Muscle of leg (tissue), 11 donors: Measurements from ENCODE around the gene WWOX. TPM values are rescaled to one million over a fixed set of nuclear protein-coding genes. Genes with fewer than 3 reads are reported as not detected.
A peak's percentile ranks its signal among the peaks of the same experiment; 100 is the strongest.

Source experiments
- DNase-seq: peaks from one replicate; pipeline ENCODE4 v3.0.0; 2013
- H3K27ac ChIP-seq: one replicate; pipeline ENCODE4 v1.5.1; 2013; ENCODE audit warnings: mild to moderate bottlenecking, low read length, control low read depth
- H3K27me3 ChIP-seq: one replicate; pipeline ENCODE4 v1.6.1; 2013; ENCODE audit warnings: low read length; ENCODE audit not compliant: control insufficient read depth, insufficient read depth
- H3K36me3 ChIP-seq: one replicate; pipeline ENCODE4 v1.6.1; 2013; ENCODE audit warnings: low read length; ENCODE audit not compliant: control insufficient read depth, insufficient read depth
- H3K4me1 ChIP-seq: one replicate; pipeline ENCODE4 v1.6.1; 2013; ENCODE audit warnings: low read length; ENCODE audit not compliant: control insufficient read depth, insufficient read depth
- H3K4me3 ChIP-seq: one replicate; pipeline ENCODE4 v1.5.1; 2013; ENCODE audit warnings: low read length, control low read depth
- H3K9me3 ChIP-seq: replicated peaks from 2 replicates; pipeline ENCODE4 v1.6.1; 2013; ENCODE audit warnings: low read depth, low read length; ENCODE audit not compliant: control insufficient read depth
- WGBS: methylation state at CpG from one replicate; pipeline ENCODE4 v1.1.5; 2013; ENCODE audit warnings: missing lambda C conversion rate; ENCODE audit not compliant: insufficient coverage; 5-methylcytosine and 5-hydroxymethylcytosine counted together
- polyA plus RNA-seq, 8 donors: library from polyadenylated mRNA; unstranded; fragments of 120-200 nt; gene quantifications; one replicate each; pipeline versions ENCODE4 v1.2.1 to v1.2.3, GENCODE V29; 2013; ENCODE audit warnings: inconsistent platforms in 1 of 8, low replicate concordance in 1 of 8; ENCODE audit not compliant: insufficient read length in 8 of 8, insufficient read depth in 1 of 8
- total RNA-seq: library from RNA; stranded (reverse); fragments of 120-200 nt; gene quantifications from one replicate; pipeline ENCODE4 v1.2.4, GENCODE V29; 2013

WWOX gene
- total and polyA plus RNA-seq, 9 donors, result 8.1 to 15.8 (median 12.2) TPM

DNA sequence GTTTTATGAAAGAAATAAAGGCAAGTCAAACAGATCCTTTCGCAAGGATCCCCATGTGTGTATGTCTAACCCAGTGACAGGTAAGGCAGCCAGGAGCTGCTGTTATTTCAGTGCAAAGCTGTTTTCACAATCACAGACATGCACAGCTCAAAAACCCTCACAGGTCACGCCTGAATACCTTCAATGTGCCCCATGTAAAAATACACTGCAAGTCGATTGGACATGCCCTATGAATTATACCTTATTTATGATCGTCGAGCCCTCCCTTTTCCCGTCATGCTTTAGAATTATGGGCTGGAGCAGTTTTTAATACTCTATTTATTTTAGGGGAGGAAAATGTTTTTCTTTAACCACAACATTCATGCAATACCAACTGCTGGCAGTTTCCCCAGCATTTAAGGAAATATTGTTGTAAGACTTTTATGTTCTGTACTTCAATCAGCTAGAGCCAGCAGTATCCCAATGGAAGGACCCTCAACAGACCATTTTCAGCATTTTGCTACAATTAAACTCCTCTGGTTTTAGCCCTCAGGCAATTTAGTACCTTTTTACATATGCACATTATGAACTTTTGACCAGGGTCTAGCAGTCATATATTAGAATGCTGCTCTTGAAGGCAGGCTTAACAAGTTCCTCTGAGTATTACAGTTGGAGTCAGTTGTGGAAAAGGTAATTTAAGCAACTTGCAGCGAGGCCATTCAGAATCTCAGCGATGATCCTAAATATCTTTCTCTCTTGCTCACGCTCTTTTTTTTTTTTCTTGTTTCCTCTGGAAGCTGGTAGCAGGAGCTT is 362.2 kb downstream of the WWOX start:
- peak; percentile 77 for DNase-seq
- WGBS, result 100% methylated on average over 1 of the region's 9 CpGs
- Histone ChIP-seq H3K4me3 (no peak overlapping the region), H3K27me3 (peaks cover 4% of the 10 kb centered on the region), H3K36me3 (no peaks in the 10 kb centered on the region), H3K9me3 (no peaks in the 10 kb centered on the region), H3K27ac (no peak overlapping the region), H3K4me1 (no peaks in the 10 kb centered on the region)

DNA sequence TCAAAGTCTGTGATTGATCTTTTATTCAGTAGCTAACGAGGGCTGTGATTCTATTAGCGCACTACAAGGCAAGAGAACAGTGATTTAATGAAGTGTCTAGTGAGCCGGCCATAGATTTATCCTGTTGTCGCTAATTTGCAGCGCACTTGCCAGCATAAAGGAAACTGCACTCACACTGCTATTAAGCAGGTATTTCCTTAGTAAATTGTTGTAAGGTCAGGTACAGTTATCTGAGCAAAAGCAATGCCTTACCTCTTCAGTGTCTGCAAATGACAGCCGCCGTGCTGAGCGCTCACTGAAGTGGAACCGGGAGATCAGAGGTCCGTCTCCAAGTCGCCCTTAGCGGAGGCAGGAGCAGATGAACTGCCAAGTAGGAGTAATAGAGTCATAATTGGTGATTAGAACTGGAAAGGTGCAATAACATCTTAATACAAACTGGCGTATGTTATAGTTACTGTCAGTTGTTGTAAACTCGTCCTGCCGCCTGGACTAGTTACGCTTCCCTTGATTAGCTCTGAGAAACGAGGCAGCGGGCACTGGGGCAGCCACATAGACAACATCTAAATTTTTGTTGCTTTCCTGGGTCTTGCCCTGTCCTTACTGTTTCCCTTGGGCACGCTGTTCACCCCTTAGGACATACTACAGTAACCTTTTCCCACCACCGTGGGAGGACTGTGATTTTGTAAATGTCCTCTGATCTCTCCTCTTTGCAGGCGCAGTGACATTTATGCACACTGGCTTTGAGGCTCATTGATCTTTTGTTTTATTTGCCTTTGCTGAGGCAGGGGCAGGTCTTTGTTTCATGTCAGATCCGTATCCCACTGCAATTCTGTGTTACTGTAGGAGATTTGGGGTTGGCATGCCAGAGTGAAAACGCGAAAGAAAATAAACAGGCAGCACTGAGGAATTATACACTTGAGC is 363.1 kb downstream of the WWOX start:
- WGBS, result 62% methylated on average over 17 of the region's 24 CpGs
- no peaks in the 10 kb centered on the region for H3K4me1 ChIP-seq
- H3K27me3 ChIP-seq, result peaks cover 4% of the 10 kb centered on the region
- H3K27ac ChIP-seq, result no peak overlapping the region
- no peaks in the 10 kb centered on the region for H3K9me3 ChIP-seq
- no peak overlapping the region for H3K4me3 ChIP-seq
- H3K36me3 ChIP-seq, result no peaks in the 10 kb centered on the region
- no peak for DNase-seq

DNA sequence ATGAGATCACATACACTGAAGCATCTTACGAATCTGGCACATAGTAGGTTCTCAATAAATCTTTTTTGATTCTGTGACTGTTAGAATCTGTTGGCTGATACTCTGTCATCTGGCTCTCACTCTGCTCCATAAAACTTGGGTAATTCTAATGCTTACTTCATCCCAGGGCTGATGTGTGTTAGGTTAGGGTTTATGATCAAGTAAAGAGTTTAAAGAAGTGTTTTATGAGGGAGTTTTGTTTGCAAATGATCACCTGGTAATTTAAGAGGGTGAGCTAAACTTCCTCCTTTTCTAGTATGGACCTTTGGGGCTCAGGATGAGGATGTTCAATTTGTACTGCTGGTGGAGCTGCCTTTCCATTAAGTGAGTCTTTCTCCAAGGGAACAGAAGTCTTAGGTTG is 364.1 kb downstream of the WWOX start:
- Histone ChIP-seq H3K36me3 (no peaks in the 10 kb centered on the region), H3K4me3 (no peak overlapping the region), H3K27me3 (peaks cover 4% of the 10 kb centered on the region), H3K4me1 (no peaks in the 10 kb centered on the region), H3K27ac (no peak overlapping the region), H3K9me3 (no peaks in the 10 kb centered on the region)
- no CpG with 5 or more reads among the region's 1 CpG for WGBS
- DNase-seq, result no peak

DNA sequence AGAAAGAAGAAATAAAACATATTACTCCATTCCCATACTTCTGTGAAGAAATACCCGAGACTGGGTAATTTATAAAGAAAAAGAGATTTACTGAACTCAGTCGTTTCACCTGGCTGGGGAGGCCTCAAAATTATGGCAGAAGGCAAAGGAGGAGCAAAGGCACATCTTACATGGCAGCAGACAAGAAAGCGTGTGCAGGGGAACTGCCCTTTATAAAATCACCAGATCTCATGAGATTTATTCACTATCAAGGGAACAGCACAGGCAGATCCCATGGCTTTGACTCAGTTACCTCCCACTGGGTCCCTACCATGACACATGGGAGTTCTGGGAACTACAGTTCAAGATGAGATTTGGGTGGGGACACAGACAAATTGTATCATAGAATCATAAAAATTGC is 365.4 kb downstream of the WWOX start:
- Histone ChIP-seq H3K4me1 (no peaks in the 10 kb centered on the region), H3K36me3 (no peaks in the 10 kb centered on the region), H3K27ac (no peak overlapping the region), H3K9me3 (no peaks in the 10 kb centered on the region), H3K4me3 (no peak overlapping the region), H3K27me3 (peaks cover 4% of the 10 kb centered on the region)
- WGBS, result no CpG with 5 or more reads among the region's 3 CpGs
- DNase-seq, result no peak

DNA sequence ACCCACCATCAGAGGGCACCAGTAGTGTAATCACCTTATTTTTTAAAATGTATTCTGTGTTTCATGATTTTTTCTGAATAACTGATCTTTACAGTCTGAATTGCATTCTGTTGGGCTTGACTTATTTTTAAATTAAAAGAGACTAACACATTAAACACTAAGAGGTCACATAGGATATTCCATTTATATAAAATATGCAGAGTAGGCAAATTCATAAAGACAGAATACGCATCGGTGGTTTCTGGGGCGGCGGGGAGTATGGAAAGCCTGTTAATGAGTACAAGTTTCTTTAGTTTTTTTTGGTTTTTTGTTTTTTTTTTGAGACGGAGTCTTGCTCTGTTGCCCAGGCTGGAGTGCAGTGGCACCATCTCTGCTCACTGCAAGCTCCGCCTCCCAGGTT is 366.3 kb downstream of the WWOX start:
- Histone ChIP-seq H3K4me3 (no peak overlapping the region), H3K27me3 (peaks cover 4% of the 10 kb centered on the region), H3K9me3 (no peaks in the 10 kb centered on the region), H3K36me3 (no peaks in the 10 kb centered on the region), H3K27ac (no peak overlapping the region), H3K4me1 (no peaks in the 10 kb centered on the region)
- WGBS, result no CpG with 5 or more reads among the region's 6 CpGs
- no peak for DNase-seq

DNA sequence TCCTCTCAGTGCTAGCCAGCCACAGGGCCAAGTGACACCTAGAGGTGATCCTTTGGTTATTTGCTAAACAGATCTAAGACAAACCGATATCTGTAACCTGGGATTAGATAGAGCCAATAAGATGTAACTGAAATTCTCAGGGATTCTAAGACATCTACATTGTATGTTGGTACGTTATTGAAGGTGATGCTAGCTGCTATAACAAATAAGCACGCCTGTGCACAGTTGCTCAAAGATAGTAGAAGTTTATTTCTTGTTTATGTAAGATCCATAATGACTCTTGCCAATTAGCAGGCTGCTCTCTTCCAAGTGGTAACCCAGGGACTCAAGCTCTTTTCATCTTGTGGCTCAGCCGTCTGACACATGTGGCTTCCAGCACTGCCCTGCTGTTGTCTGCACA is 370.3 kb downstream of the WWOX start:
- 87% methylated on average over 3 of the region's 4 CpGs for WGBS
- Histone ChIP-seq H3K4me1 (no peaks in the 10 kb centered on the region), H3K36me3 (no peaks in the 10 kb centered on the region), H3K9me3 (no peaks in the 10 kb centered on the region), H3K27ac (no peak overlapping the region), H3K27me3 (no peaks in the 10 kb centered on the region), H3K4me3 (no peak overlapping the region)
- no peak for DNase-seq

DNA sequence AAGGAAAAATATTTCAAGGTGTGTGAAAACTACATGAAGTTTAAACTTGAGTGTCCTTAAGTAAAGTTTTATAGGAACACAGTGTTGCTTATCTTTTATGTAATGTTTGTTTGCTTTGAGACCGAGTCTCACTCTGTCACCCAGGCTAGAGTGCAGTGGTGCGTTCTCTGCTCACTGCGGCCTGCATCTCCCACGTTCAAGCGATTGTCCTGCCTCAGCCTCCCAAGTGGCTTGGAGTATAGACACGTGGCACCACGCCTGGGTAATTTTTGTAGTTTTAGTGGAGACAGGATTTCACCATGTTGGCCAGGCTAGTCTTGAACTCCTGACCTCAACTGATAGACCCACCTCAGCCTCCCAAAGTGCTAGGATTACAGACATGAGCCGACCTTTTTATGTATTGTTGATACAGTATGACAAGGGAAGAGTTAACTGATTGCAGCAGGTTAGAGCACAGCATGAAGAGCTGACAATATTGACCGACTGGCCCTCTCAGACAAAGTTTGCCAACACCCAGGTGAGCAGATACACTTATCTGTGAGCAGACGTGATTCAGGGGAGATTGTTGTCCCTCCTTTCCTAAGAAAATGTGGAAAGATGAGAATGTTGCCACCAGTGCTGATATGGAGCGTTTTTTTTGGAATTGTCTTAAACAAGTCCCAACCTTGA is 373.7 kb downstream of the WWOX start:
- no peaks in the 10 kb centered on the region for H3K27me3 ChIP-seq
- H3K4me3 ChIP-seq, result no peak overlapping the region
- H3K4me1 ChIP-seq, result no peaks in the 10 kb centered on the region
- no peak overlapping the region for H3K27ac ChIP-seq
- DNase-seq, result no peak
- 83% methylated on average over 7 of the region's 11 CpGs for WGBS
- H3K36me3 ChIP-seq, result no peaks in the 10 kb centered on the region
- H3K9me3 ChIP-seq, result no peaks in the 10 kb centered on the region

DNA sequence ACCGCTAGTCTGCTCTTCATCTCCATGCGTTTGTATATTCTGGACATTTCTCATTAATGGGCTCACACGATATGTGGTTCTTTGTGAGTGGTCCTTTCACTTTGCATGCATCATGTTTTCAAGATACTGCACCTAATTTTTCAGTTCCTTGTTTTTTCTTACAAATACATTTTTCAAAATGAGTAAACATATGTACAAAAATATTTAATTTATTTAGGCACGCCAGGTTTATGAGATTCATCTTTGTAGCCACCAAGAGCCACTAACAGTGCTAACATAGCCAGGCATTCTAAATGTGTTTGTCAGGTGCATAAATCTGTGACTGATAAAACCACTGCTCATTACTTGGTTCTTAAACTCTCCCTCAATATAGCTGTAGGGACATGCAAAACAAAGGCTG is 375.3 kb downstream of the WWOX start:
- WGBS, result no CpG with 5 or more reads among the region's 4 CpGs

DNA sequence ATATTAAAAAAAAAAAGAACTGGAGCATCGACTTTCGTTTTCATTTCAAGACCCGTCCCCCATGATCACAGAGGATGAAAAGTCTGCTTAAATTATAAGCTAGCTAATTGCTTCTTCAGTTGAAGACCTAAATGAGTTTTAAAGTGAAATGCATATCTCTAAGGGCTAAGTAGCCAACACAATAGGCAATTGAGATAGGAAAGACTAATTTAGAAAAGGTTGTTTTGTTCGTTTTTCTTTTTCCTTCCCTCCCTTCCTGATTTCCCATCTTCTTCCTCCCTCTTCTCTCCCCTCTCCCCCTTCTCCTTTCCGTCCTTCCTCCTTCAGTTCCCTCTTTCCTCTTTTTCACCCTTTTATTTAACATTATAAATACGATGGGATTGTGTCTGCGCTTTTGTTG is 377.2 kb downstream of the WWOX start:
- no peak for DNase-seq
- no peaks in the 10 kb centered on the region for H3K36me3 ChIP-seq
- no peaks in the 10 kb centered on the region for H3K4me1 ChIP-seq
- WGBS, result no CpG with 5 or more reads among the region's 7 CpGs
- no peak overlapping the region for H3K27ac ChIP-seq
- no peaks in the 10 kb centered on the region for H3K27me3 ChIP-seq
- H3K4me3 ChIP-seq, result no peak overlapping the region
- H3K9me3 ChIP-seq, result no peaks in the 10 kb centered on the region

More for the DNA sequence above, 375.3 kb downstream of the WWOX start:
- Histone ChIP-seq H3K4me1 (no peaks in the 10 kb centered on the region), H3K4me3 (no peak overlapping the region), H3K9me3 (no peaks in the 10 kb centered on the region), H3K36me3 (no peaks in the 10 kb centered on the region), H3K27me3 (no peaks in the 10 kb centered on the region), H3K27ac (no peak overlapping the region)
- no peak for DNase-seq
